Keratinocyte (primary cell): Measurements from ENCODE around the gene PMEPA1. TPM values are rescaled to one million over a fixed set of nuclear protein-coding genes. Genes with fewer than 3 reads are reported as not detected.

ENCODE experiments used
- DNase-seq: peaks from one replicate; pipeline ENCODE4 v3.0.0-alpha.2; 2011; ENCODE audit warnings: low read depth, missing footprints, low spot score
- FAIRE-seq: peaks from 2 replicates; lab custom pipeline; 2011; peaks lifted over from hg19 to GRCh38; lab: Jason Lieb, UNC
- H2AFZ ChIP-seq: 2 replicates; pipeline ENCODE4 v1.6.0; 2012; ENCODE audit warnings: low read length, control low read depth, inconsistent platforms; ENCODE audit not compliant: control insufficient read depth
- H3K27ac ChIP-seq: 2 replicates; pipeline ENCODE4 v1.5.1; 2011; ENCODE audit warnings: low read length; ENCODE audit not compliant: control insufficient read depth, insufficient read depth
- H3K27me3 ChIP-seq: 3 replicates; pipeline ENCODE4 v1.6.0; 2011; ENCODE audit warnings: low read length; ENCODE audit not compliant: control insufficient read depth, insufficient read depth; ENCODE audit errors: extremely low read depth
- H3K36me3 ChIP-seq, 2 experiments: 2 replicates in 1 of 2; 3 replicates in 1 of 2; pipeline ENCODE4 v1.5.1; 2011; ENCODE audit warnings: low read length in 2 of 2, mild to moderate bottlenecking in 1 of 2; ENCODE audit not compliant: control insufficient read depth in 2 of 2, insufficient read depth in 2 of 2; ENCODE audit errors: extremely low read depth in 1 of 2
- H3K4me1 ChIP-seq: 3 replicates; pipeline ENCODE4 v1.5.1; 2011; ENCODE audit warnings: low read length; ENCODE audit not compliant: control insufficient read depth, insufficient read depth; ENCODE audit errors: extremely low read depth
- H3K4me2 ChIP-seq: 3 replicates; pipeline ENCODE4 v1.6.0; 2011; ENCODE audit warnings: low read depth, low read length; ENCODE audit not compliant: control insufficient read depth, insufficient read depth; ENCODE audit errors: extremely low read depth
- H3K4me3 ChIP-seq, 3 experiments: fragments of 200-600 bp in 1 of 3; sonication (generic) in 1 of 3; 2 replicates in 2 of 3; 3 replicates in 1 of 3; pipeline ENCODE4 v1.5.1; 2011 to 2016; ENCODE audit warnings: low read length in 3 of 3, mild to moderate bottlenecking in 3 of 3, control low read depth in 2 of 3, inconsistent platforms in 1 of 3, low read depth in 1 of 3, mixed read lengths in 1 of 3, mixed run types in 1 of 3, moderate library complexity in 1 of 3; ENCODE audit not compliant: control insufficient read depth in 2 of 3, insufficient read depth in 2 of 3; ENCODE audit errors: extremely low read depth in 1 of 3
- H3K79me2 ChIP-seq: 2 replicates; pipeline ENCODE4 v1.6.0; 2012; ENCODE audit warnings: low read length; ENCODE audit not compliant: control insufficient read depth, insufficient read depth
- H3K9ac ChIP-seq: 3 replicates; pipeline ENCODE4 v1.6.0; 2011; ENCODE audit warnings: low read length; ENCODE audit not compliant: control insufficient read depth, insufficient read depth; ENCODE audit errors: extremely low read depth
- H3K9me1 ChIP-seq: 3 replicates; pipeline ENCODE4 v1.6.0; 2011; ENCODE audit warnings: low read length; ENCODE audit not compliant: control insufficient read depth, insufficient read depth; ENCODE audit errors: extremely low read depth
- H3K9me3 ChIP-seq: 2 replicates; pipeline ENCODE4 v1.5.1; 2012; ENCODE audit warnings: low read depth, low read length; ENCODE audit not compliant: control insufficient read depth
- H4K20me1 ChIP-seq: 3 replicates; pipeline ENCODE4 v1.6.0; 2011; ENCODE audit warnings: low read length; ENCODE audit not compliant: control insufficient read depth, insufficient read depth; ENCODE audit errors: extremely low read depth
- EZH2 ChIP-seq: IDR thresholded peaks from one replicate; pipeline ENCODE4 v1.6.1; 2012; ENCODE audit warnings: inconsistent platforms, mild to moderate bottlenecking, low read length, moderate library complexity
- dilution Hi-C: fragments of 300-500 bp; cut with MboI; formaldehyde crosslinking; loops from one replicate; pipeline ENCODE4 v1.7.0; 2020; ENCODE audit warnings: low sequenced_read_pairs; ENCODE audit not compliant: extremely low pct_ligation_motif_present
- polyA plus RNA-seq, 5 experiments: library from polyadenylated mRNA; depleted of rRNA in 3 of 5; stranded (reverse) in 3 of 5; stranded (forward) in 1 of 5; unstranded in 1 of 5; fragments of >200 nt; gene quantifications; 1 replicate in 1 of 5; 2 replicates in 3 of 5; 3 replicates in 1 of 5; pipeline versions ENCODE4 v1.2.1 to v1.2.3, GENCODE V29; 2011 to 2012; ENCODE audit warnings: missing spikeins in 2 of 5, low read depth in 1 of 5, low replicate concordance in 1 of 5
- TF ChIP-seq, protein P1 (sequence below), 3 experiments: IDR thresholded peaks in 1 of 3; conservative IDR thresholded peaks in 1 of 3; optimal IDR thresholded peaks in 1 of 3; 2 replicates in 2 of 3; 3 replicates in 1 of 3; pipeline versions ENCODE3 to v1.5.1; 2011; ENCODE audit warnings: low read length in 3 of 3, mild to moderate bottlenecking in 3 of 3, moderate library complexity in 2 of 3, control low read depth in 1 of 3, inconsistent platforms in 1 of 3; ENCODE audit not compliant: insufficient read depth in 2 of 3; ENCODE audit errors: extremely low read depth in 1 of 3

PMEPA1 gene
- polyA plus RNA-seq, 1 donor (not counting 4 experiments of a cell fraction or from before 2014, with no cell fraction given) = 29.0 TPM

GRCh38 chr20:57714409-57715267 is 4.8 kb upstream of the PMEPA1 start:
- no peaks in the 10 kb centered on the region for H3K27me3 ChIP-seq
- no peak overlapping the region for H2AFZ ChIP-seq
- H3K36me3 ChIP-seq = no peaks in the 10 kb centered on the region
- FAIRE-seq (peak; percentile 68), DNase-seq (no peak)
- H3K9me3 ChIP-seq = no peaks in the 10 kb centered on the region
- peak overlapping the region; percentile 55 for H3K9ac ChIP-seq
- H3K4me1 ChIP-seq = peaks cover 66% of the 10 kb centered on the region
- peak overlapping the region; percentile 67 for H3K4me2 ChIP-seq
- H3K79me2 ChIP-seq = peaks cover 3% of the 10 kb centered on the region
- H3K9me1 ChIP-seq = no peaks in the 10 kb centered on the region
- dilution Hi-C loops = no loop called here
- no peaks in the 10 kb centered on the region for H4K20me1 ChIP-seq
- peak overlapping the region in 1 of 3 experiments; percentile 18 for H3K4me3 ChIP-seq
- TF ChIP-seq EZH2 = no peak
- TF ChIP-seq, protein P1, sequence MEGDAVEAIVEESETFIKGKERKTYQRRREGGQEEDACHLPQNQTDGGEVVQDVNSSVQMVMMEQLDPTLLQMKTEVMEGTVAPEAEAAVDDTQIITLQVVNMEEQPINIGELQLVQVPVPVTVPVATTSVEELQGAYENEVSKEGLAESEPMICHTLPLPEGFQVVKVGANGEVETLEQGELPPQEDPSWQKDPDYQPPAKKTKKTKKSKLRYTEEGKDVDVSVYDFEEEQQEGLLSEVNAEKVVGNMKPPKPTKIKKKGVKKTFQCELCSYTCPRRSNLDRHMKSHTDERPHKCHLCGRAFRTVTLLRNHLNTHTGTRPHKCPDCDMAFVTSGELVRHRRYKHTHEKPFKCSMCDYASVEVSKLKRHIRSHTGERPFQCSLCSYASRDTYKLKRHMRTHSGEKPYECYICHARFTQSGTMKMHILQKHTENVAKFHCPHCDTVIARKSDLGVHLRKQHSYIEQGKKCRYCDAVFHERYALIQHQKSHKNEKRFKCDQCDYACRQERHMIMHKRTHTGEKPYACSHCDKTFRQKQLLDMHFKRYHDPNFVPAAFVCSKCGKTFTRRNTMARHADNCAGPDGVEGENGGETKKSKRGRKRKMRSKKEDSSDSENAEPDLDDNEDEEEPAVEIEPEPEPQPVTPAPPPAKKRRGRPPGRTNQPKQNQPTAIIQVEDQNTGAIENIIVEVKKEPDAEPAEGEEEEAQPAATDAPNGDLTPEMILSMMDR (optimal IDR thresholded peaks at IDR 0.05 in 1 of 3, IDR thresholded peaks at IDR 0.05 in 1 of 3, conservative IDR thresholded peaks at IDR 0.05 in 1 of 3; ENCODE audit: extremely low read depth in 1 of 3, insufficient read depth in 2 of 3, low read length in 3 of 3) = no peak
- peak overlapping the region; percentile 66 for H3K27ac ChIP-seq

- H3K9me3 ChIP-seq = no peaks in the 10 kb centered on the region
- no peak for FAIRE-seq
- H3K4me2 ChIP-seq = peak overlapping the region; percentile 67
- no peaks in the 10 kb centered on the region for H3K27me3 ChIP-seq
- H4K20me1 ChIP-seq = no peaks in the 10 kb centered on the region
- DNase-seq = no peak
- no peak for TF ChIP-seq EZH2
- TF ChIP-seq, protein P1 (optimal IDR thresholded peaks at IDR 0.05 in 1 of 3, IDR thresholded peaks at IDR 0.05 in 1 of 3, conservative IDR thresholded peaks at IDR 0.05 in 1 of 3; ENCODE audit: extremely low read depth in 1 of 3, insufficient read depth in 2 of 3, low read length in 3 of 3) = no peak
- peaks cover 65% of the 10 kb centered on the region for H3K4me1 ChIP-seq
- peak overlapping the region in 1 of 3 experiments; percentile 18 for H3K4me3 ChIP-seq
- H2AFZ ChIP-seq = no peak overlapping the region
- peak overlapping the region; percentile 55 for H3K9ac ChIP-seq
- dilution Hi-C loops = no loop called here
- H3K36me3 ChIP-seq = no peaks in the 10 kb centered on the region
- H3K27ac ChIP-seq = peak overlapping the region; percentile 66
- no peaks in the 10 kb centered on the region for H3K9me1 ChIP-seq
- H3K79me2 ChIP-seq = peaks cover 7% of the 10 kb centered on the region
These were observed 4.1 kb upstream of the PMEPA1 start for GRCh38 chr20:57713951-57714350.
